Measurements from ENCODE around the gene GBA2. TPM values are rescaled to one million over a fixed set of nuclear protein-coding genes. Genes with fewer than 3 reads are reported as not detected.

The GBA2 gene
- total RNA-seq, 2 donors from 2014 or later = 107 to 117 TPM

GRCh38 chr9:35726931-35727330, 22.1 kb downstream of the GBA2 start:
- Histone ChIP-seq H3K4me1 (ENCODE audit: control insufficient read depth, insufficient read depth, low read length) (peaks cover 13% of the 10 kb centered on the region), H3K9ac (ENCODE audit: extremely low read depth, low read length, poor library complexity, severe bottlenecking) (peak overlapping the region; percentile 60), H3K36me3 (ENCODE audit: control insufficient read depth, insufficient read depth, low read length) (peaks cover 42% of the 10 kb centered on the region), H3K27ac (ENCODE audit: low read depth, low read length) (no peak overlapping the region), H3K9me3 (ENCODE audit: control insufficient read depth, low read length) (no peaks in the 10 kb centered on the region), H3K27me3 (ENCODE audit: control insufficient read depth, insufficient read depth, low read length, poor library complexity, severe bottlenecking) (no peaks in the 10 kb centered on the region), H3K4me3 (ENCODE audit: low read length) (peak overlapping the region; percentile 97)
- WGBS, 2 experiments (ENCODE audit: insufficient coverage in 1 of 2, insufficient read length in 1 of 2) = 67 to 82% methylated on average over 1 to 3 of the region's 3 CpGs
- H3K9me3 Mint-ChIP-seq = no peaks in the 10 kb centered on the region
- H3K27me3 Mint-ChIP-seq (ENCODE audit: insufficient read depth) = no peaks in the 10 kb centered on the region
- H3K4me1 Mint-ChIP-seq = peaks cover 13% of the 10 kb centered on the region
- no peak for TF ChIP-seq CTCF (conservative IDR thresholded peaks at IDR 0.05)
- H3K27ac Mint-ChIP-seq = no peak overlapping the region
- H3K36me3 Mint-ChIP-seq (ENCODE audit: low read depth) = peaks cover 37% of the 10 kb centered on the region
- no peak for DNase-seq
- no peak overlapping the region for H3K4me3 Mint-ChIP-seq

GRCh38 chr9:35725362-35725761, 23.7 kb downstream of the GBA2 start:
- no peak overlapping the region for H3K27ac Mint-ChIP-seq
- Histone ChIP-seq H3K4me3 (ENCODE audit: low read length) (no peak overlapping the region), H3K27me3 (ENCODE audit: control insufficient read depth, insufficient read depth, low read length, poor library complexity, severe bottlenecking) (no peaks in the 10 kb centered on the region), H3K36me3 (ENCODE audit: control insufficient read depth, insufficient read depth, low read length) (peaks cover 58% of the 10 kb centered on the region), H3K9me3 (ENCODE audit: control insufficient read depth, low read length) (no peaks in the 10 kb centered on the region), H3K9ac (ENCODE audit: extremely low read depth, low read length, poor library complexity, severe bottlenecking) (no peak overlapping the region), H3K27ac (ENCODE audit: low read depth, low read length) (no peak overlapping the region), H3K4me1 (ENCODE audit: control insufficient read depth, insufficient read depth, low read length) (peaks cover 13% of the 10 kb centered on the region)
- WGBS, 2 experiments (ENCODE audit: insufficient coverage in 1 of 2, insufficient read length in 1 of 2) = 96 to 99% methylated on average over 10 to 11 of the region's 11 CpGs
- no peaks in the 10 kb centered on the region for H3K9me3 Mint-ChIP-seq
- H3K36me3 Mint-ChIP-seq (ENCODE audit: low read depth) = peaks cover 49% of the 10 kb centered on the region
- peak; percentile 34 for TF ChIP-seq CTCF (conservative IDR thresholded peaks at IDR 0.05)
- no peak for DNase-seq
- no peaks in the 10 kb centered on the region for H3K27me3 Mint-ChIP-seq (ENCODE audit: insufficient read depth)
- peaks cover 6% of the 10 kb centered on the region for H3K4me1 Mint-ChIP-seq
- H3K4me3 Mint-ChIP-seq = no peak overlapping the region

- 97 to 100% methylated on average over 4 to 8 of the region's 8 CpGs for WGBS, 2 experiments (ENCODE audit: insufficient coverage in 1 of 2, insufficient read length in 1 of 2)
- H3K4me1 ChIP-seq (ENCODE audit: control insufficient read depth, insufficient read depth, low read length) = peaks cover 9% of the 10 kb centered on the region
- Mint-ChIP-seq H3K27ac (no peak overlapping the region), H3K27me3 (ENCODE audit: insufficient read depth) (no peaks in the 10 kb centered on the region), H3K4me1 (peaks cover 6% of the 10 kb centered on the region), H3K9me3 (no peaks in the 10 kb centered on the region), H3K36me3 (ENCODE audit: low read depth) (peaks cover 64% of the 10 kb centered on the region), H3K4me3 (no peak overlapping the region)
- peaks cover 72% of the 10 kb centered on the region for H3K36me3 ChIP-seq (ENCODE audit: control insufficient read depth, insufficient read depth, low read length)
- H3K4me3 ChIP-seq (ENCODE audit: low read length) = no peak overlapping the region
- no peak for DNase-seq
- no peak overlapping the region for H3K27ac ChIP-seq (ENCODE audit: low read depth, low read length)
- TF ChIP-seq CTCF (conservative IDR thresholded peaks at IDR 0.05) = no peak
- no peaks in the 10 kb centered on the region for H3K9me3 ChIP-seq (ENCODE audit: control insufficient read depth, low read length)
- H3K9ac ChIP-seq (ENCODE audit: extremely low read depth, low read length, poor library complexity, severe bottlenecking) = no peak overlapping the region
- no peaks in the 10 kb centered on the region for H3K27me3 ChIP-seq (ENCODE audit: control insufficient read depth, insufficient read depth, low read length, poor library complexity, severe bottlenecking)
Measured at GRCh38 chr9:35723908-35724307, 25.1 kb downstream of the GBA2 start.
